ENCODE results near the gene RIN3. TPM values are rescaled to one million over a fixed set of nuclear protein-coding genes. Genes with fewer than 3 reads are reported as not detected.

The RIN3 gene
- total RNA-seq, 1 experiment from 2014 or later, result 1.5 TPM

DNA sequence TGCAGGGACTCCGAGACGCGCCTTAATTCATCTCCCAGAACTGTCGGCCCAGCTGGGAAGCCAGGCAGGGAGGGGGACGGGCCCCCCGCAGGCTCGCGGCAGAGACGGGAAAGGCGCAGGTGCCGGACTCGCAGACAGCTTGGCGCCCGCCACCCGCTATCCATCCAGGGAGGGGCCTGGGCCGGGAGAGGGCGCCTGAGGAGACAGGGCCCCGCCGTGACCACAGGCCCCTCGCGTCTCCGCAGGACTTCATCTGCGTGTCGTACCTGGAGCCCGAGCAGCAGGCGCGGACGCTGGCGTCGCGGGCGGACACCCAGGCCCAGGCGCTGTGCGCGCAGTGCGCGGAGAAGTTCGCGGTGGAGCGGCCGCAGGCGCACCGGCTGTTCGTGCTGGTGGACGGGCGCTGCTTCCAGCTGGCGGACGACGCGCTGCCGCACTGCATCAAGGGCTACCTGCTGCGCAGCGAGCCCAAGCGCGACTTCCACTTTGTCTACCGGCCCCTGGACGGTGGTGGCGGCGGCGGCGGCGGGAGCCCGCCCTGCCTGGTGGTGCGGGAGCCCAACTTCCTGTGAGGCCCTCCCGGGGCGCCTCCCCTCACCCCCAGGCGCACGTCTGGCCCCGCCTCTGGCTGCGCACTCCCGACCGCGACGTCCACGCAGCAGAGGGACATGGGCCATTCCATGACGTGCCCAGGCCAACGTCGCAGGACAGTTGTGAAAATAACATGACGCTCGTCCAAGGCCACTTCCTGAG, 174.3 kb downstream of the RIN3 start:
- peak overlapping the region; percentile 49 to 72 for H3K4me3 Mint-ChIP-seq
- H4K91ac ChIP-seq (ENCODE audit: insufficient read length, low read depth, low read length), result no peak overlapping the region
- no CpG with 5 or more reads among the region's 80 CpGs for WGBS (ENCODE audit: extremely low coverage, insufficient read length, low lambda C conversion rate)
- H3K9ac ChIP-seq (ENCODE audit: extremely low read depth, insufficient read length, low read length), result no peak overlapping the region
- H4K8ac ChIP-seq (replicated peaks; ENCODE audit: insufficient read length, low read depth, low read length), result no peak overlapping the region
- no peak overlapping the region for H3K14ac ChIP-seq (ENCODE audit: insufficient read depth, low read length)
- no peaks in the 10 kb centered on the region for H3K36me3 Mint-ChIP-seq (ENCODE audit: insufficient read depth in 1 of 3, low read depth in 3 of 3)
- peaks cover 34% of the 10 kb centered on the region for H3K27me3 Mint-ChIP-seq (ENCODE audit: low read depth)
- no peak overlapping the region for H2AK5ac ChIP-seq (ENCODE audit: insufficient read length, low read length)
- H3K27ac Mint-ChIP-seq, result no peak overlapping the region
- no peak overlapping the region for H3T11ph ChIP-seq (ENCODE audit: low read length)
- H2AFZ ChIP-seq (ENCODE audit: low read length), result no peak overlapping the region
- H3K79me2 ChIP-seq (ENCODE audit: insufficient read depth, low read length), result no peaks in the 10 kb centered on the region
- no peak overlapping the region for H3K56ac ChIP-seq (ENCODE audit: insufficient read length, low read depth, low read length)
- no peak overlapping the region for H3K27ac ChIP-seq (ENCODE audit: insufficient read length, low read depth, low read length)
- no peak overlapping the region for H2BK15ac ChIP-seq (ENCODE audit: low read depth, low read length)
- H4K5ac ChIP-seq (ENCODE audit: insufficient read length, low read depth, low read length), result no peak overlapping the region
- TF ChIP-seq, protein P1, sequence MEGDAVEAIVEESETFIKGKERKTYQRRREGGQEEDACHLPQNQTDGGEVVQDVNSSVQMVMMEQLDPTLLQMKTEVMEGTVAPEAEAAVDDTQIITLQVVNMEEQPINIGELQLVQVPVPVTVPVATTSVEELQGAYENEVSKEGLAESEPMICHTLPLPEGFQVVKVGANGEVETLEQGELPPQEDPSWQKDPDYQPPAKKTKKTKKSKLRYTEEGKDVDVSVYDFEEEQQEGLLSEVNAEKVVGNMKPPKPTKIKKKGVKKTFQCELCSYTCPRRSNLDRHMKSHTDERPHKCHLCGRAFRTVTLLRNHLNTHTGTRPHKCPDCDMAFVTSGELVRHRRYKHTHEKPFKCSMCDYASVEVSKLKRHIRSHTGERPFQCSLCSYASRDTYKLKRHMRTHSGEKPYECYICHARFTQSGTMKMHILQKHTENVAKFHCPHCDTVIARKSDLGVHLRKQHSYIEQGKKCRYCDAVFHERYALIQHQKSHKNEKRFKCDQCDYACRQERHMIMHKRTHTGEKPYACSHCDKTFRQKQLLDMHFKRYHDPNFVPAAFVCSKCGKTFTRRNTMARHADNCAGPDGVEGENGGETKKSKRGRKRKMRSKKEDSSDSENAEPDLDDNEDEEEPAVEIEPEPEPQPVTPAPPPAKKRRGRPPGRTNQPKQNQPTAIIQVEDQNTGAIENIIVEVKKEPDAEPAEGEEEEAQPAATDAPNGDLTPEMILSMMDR (conservative IDR thresholded peaks at IDR 0.05), result no peak; the same call in 2 of the 3 replicates
- peaks cover 9% of the 10 kb centered on the region for H3K23me2 ChIP-seq (ENCODE audit: insufficient read length, low read depth, low read length, poor library complexity, severe bottlenecking)
- H2BK120ac ChIP-seq (ENCODE audit: low read depth, low read length, poor library complexity, severe bottlenecking), result no peak overlapping the region
- H3K9me3 ChIP-seq (ENCODE audit: control insufficient read depth, low read depth, low read length), result no peaks in the 10 kb centered on the region
- H3K18ac ChIP-seq (ENCODE audit: insufficient read length, low read depth, low read length), result no peak overlapping the region
- H3K4me1 ChIP-seq (ENCODE audit: insufficient read depth, low read length), result no peaks in the 10 kb centered on the region
- peak overlapping the region; percentile 30 for H3K4me2 ChIP-seq (ENCODE audit: insufficient read depth, insufficient read length, low read length)
- H3K4ac ChIP-seq (ENCODE audit: low read depth, low read length), result no peak overlapping the region
- no peaks in the 10 kb centered on the region for H3K79me1 ChIP-seq (ENCODE audit: insufficient read depth, low read depth, low read length, poor library complexity, severe bottlenecking)
- H3K9me3 Mint-ChIP-seq, result no peaks in the 10 kb centered on the region
- peaks cover 0 to 2% of the 10 kb centered on the region in 2 experiments; a peak in 1 of 4 replicates for H3K4me1 Mint-ChIP-seq
- no peak overlapping the region for H3K23ac ChIP-seq (ENCODE audit: insufficient read length, low read depth, low read length)
- no peak overlapping the region for H2BK5ac ChIP-seq (ENCODE audit: insufficient read length, low read length)
- H4K20me1 ChIP-seq (ENCODE audit: control insufficient read depth, insufficient read depth, insufficient read length), result no peaks in the 10 kb centered on the region
- H3K27me3 ChIP-seq (ENCODE audit: insufficient read depth, low read length), result peaks cover 11% of the 10 kb centered on the region; the same call in 1 of the 2 replicates
- peak; percentile 53 for DNase-seq
- no peak overlapping the region for H2BK12ac ChIP-seq (ENCODE audit: insufficient read length, low read depth, low read length)
- H2BK20ac ChIP-seq (ENCODE audit: low read depth, low read length, poor library complexity, severe bottlenecking), result no peak overlapping the region
